Memory B cell (primary cell): ENCODE data around the gene USP17L18.
"Not testable (repeated sequence)": the region's sequence is repeated elsewhere in the genome, so short reads cannot be mapped to it uniquely, and the experiment has no call there.

Experiments
- ATAC-seq: fragments of 150-1000 bp; cut with Tn5 transposase; 2 replicates; pipeline ENCODE4 v1.10.0; 2021; ENCODE audit warnings: low read depth, mild to moderate bottlenecking, moderate library complexity
- DNase-seq, 2 donors: peaks; one replicate each; pipeline ENCODE4 v3.0.0; 2022; ENCODE audit warnings: low spot score in 2 of 2
- H3K27ac Mint-ChIP-seq: one replicate; pipeline ENCODE4 v1.8.0; 2022; ENCODE audit warnings: mild to moderate bottlenecking, moderate library complexity, mixed read lengths
- H3K27me3 Mint-ChIP-seq: one replicate; pipeline ENCODE4 v1.8.0; 2022; ENCODE audit warnings: mixed read lengths
- H3K36me3 Mint-ChIP-seq: one replicate; pipeline ENCODE4 v1.8.0; 2022; ENCODE audit warnings: mild to moderate bottlenecking, mixed read lengths
- H3K4me1 Mint-ChIP-seq: one replicate; pipeline ENCODE4 v1.8.0; 2022; ENCODE audit warnings: mixed read lengths
- H3K4me3 Mint-ChIP-seq: one replicate; pipeline ENCODE4 v1.8.0; 2022; ENCODE audit warnings: mild to moderate bottlenecking, moderate library complexity, mixed read lengths
- H3K9me3 Mint-ChIP-seq: one replicate; pipeline ENCODE4 v1.8.0; 2022; ENCODE audit warnings: mixed read lengths

Gene USP17L18

GRCh38 chr4:9271719-9272118, 23.3 kb downstream of the USP17L18 start:
- H3K27ac Mint-ChIP-seq, H3K9me3 Mint-ChIP-seq, ATAC-seq, H3K4me1 Mint-ChIP-seq, H3K27me3 Mint-ChIP-seq, H3K36me3 Mint-ChIP-seq, H3K4me3 Mint-ChIP-seq: not testable (repeated sequence)
- peak in 1 of 2 donors; percentile 14 for DNase-seq
